Panc1 (cell line): Measurements from ENCODE around the gene DPYD. TPM values are rescaled to one million over a fixed set of nuclear protein-coding genes. Genes with fewer than 3 reads are reported as not detected.
A peak's percentile ranks its signal among the peaks of the same experiment; 100 is the strongest.

Experiments used
- ATAC-seq: fragments of 200-7000 bp; cut with Tn5 transposase; 2 replicates; pipeline ENCODE4 v1.9.1; 2020; ENCODE audit warnings: mild to moderate bottlenecking, moderate library complexity
- BruUV-seq: library from RNA; stranded (reverse); fragments of 400-500 nt; replicated peaks from 2 replicates; lab custom pipeline; 2021; lab: Mats Ljungman, UMichigan
- CTCF ChIA-PET: fragments of 300-600 bp; sonication (Branson Sonifier 250); formaldehyde crosslinking; loops from one replicate; lab custom pipeline; 2022; ENCODE audit warnings: antibody characterized with exemption; lab: Charles Lee
- POLR2A ChIA-PET: fragments of 300-600 bp; sonication (Branson Sonifier 250); formaldehyde crosslinking; loops from one replicate; lab custom pipeline; 2022; ENCODE audit warnings: antibody characterized with exemption; lab: Charles Lee
- DNase-seq: peaks from one replicate; pipeline ENCODE4 v3.0.0-alpha.2; 2010; ENCODE audit warnings: low read depth, low spot score
- H3K27ac ChIP-seq: 2 replicates; pipeline ENCODE4 v1.5.1; 2011; ENCODE audit warnings: mild to moderate bottlenecking, low read length, inconsistent platforms
- H3K27me3 ChIP-seq: fragments of 200-500 bp; sonication (Bioruptor generic); 2 replicates; pipeline ENCODE4 v1.6.0; 2014; ENCODE audit warnings: low read length, inconsistent platforms; ENCODE audit not compliant: control insufficient read depth, insufficient read depth
- H3K36me3 ChIP-seq: fragments of 200-500 bp; sonication (Bioruptor generic); 2 replicates; pipeline ENCODE4 v1.5.1; 2014; ENCODE audit warnings: inconsistent platforms, mild to moderate bottlenecking, low read length, moderate library complexity; ENCODE audit not compliant: control insufficient read depth, insufficient read depth
- H3K4me1 ChIP-seq: 2 replicates; pipeline ENCODE4 v1.5.1; 2011; ENCODE audit warnings: inconsistent platforms, mild to moderate bottlenecking, low read length, moderate library complexity; ENCODE audit not compliant: control insufficient read depth, insufficient read depth
- H3K4me3 ChIP-seq, 2 experiments: 2 replicates each; pipeline ENCODE4 v1.5.1; 2011 to 2012; ENCODE audit warnings: low read depth in 2 of 2, low read length in 2 of 2, mild to moderate bottlenecking in 2 of 2, inconsistent platforms in 1 of 2, moderate library complexity in 1 of 2
- H3K9me3 ChIP-seq: fragments of 200-500 bp; sonication (Bioruptor generic); 2 replicates; pipeline ENCODE4 v1.5.1; 2014; ENCODE audit warnings: low read depth, mild to moderate bottlenecking, inconsistent platforms, low read length, moderate library complexity; ENCODE audit not compliant: control insufficient read depth, insufficient read depth
- POLR2AphosphoS5 ChIP-seq: IDR thresholded peaks from 2 replicates; pipeline ENCODE4 v1.6.1; 2012; ENCODE audit warnings: mild to moderate bottlenecking, low read depth, low read length, moderate library complexity
- SIN3A ChIP-seq: IDR thresholded peaks from 2 replicates; pipeline ENCODE4 v1.6.1; 2012; ENCODE audit warnings: low read depth, mild to moderate bottlenecking, low read length, moderate library complexity, borderline replicate concordance; ENCODE audit not compliant: insufficient read depth
- TCF7L2 ChIP-seq: IDR thresholded peaks from 2 replicates; pipeline ENCODE4 v1.6.1; 2011; ENCODE audit warnings: mild to moderate bottlenecking, low read depth, low read length, inconsistent platforms
- in situ Hi-C: cut with HindIII; loops from 2 replicates; pipeline ENCODE4 v1.10.0; 2016; ENCODE audit warnings: low sequenced_read_pairs, low pct_unique_long_range_greater_than_20kb
- intact Hi-C: fragments of 100-400 bp; cut with micrococcal nuclease; formaldehyde crosslinking; loops from one replicate; pipeline ENCODE4 v1.10.0; 2022; ENCODE audit not compliant: unreplicated experiment
- total RNA-seq: library from RNA; stranded (reverse); gene quantifications from one replicate; pipeline ENCODE4 v1.2.1, GENCODE V29; 2021; ENCODE audit not compliant: unreplicated experiment
- TF ChIP-seq, protein P1 (sequence below), 2 experiments: IDR thresholded peaks; 2 replicates each; pipeline ENCODE4 v1.6.1; 2011 to 2012; ENCODE audit warnings: low read depth in 2 of 2, control low read depth in 1 of 2, low read length in 1 of 2, mild to moderate bottlenecking in 1 of 2, moderate library complexity in 1 of 2; ENCODE audit not compliant: insufficient read depth in 1 of 2
- TF ChIP-seq, protein P2 (sequence below): fragments of 450-650 bp; IDR thresholded peaks from 2 replicates; pipeline ENCODE4 v1.5.1; 2017; ENCODE audit warnings: mild to moderate bottlenecking

Gene DPYD
- total RNA-seq, 1 experiment from 2014 or later, result 2.0 TPM

DNA sequence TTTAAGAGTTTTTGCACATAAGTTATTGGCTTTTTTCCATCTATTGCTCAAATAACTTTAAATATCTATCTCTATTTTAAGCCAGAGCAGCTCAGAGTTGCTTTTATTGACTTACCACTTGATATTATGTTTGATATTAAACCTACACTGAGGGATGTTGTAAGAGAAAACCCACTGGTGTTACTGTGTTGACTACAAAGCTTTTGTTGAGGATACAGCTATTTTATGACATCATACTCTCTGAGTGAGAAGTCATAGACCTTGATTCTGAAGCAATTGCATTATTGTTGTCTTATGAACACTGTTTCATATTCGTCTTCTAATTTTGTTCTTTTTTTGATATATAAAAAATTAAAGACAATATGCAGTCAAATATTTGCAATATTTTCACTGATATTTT is 638.9 kb downstream of the DPYD start:
- ATAC-seq (no peak), DNase-seq (no peak)
- BruUV-seq, result no TSS peak
- CTCF ChIA-PET, result no interaction called here
- Histone ChIP-seq H3K4me3 (no peak overlapping the region), H3K36me3 (no peaks in the 10 kb centered on the region), H3K27me3 (no peaks in the 10 kb centered on the region), H3K9me3 (no peaks in the 10 kb centered on the region), H3K4me1 (no peaks in the 10 kb centered on the region), H3K27ac (no peak overlapping the region)
- in situ Hi-C loops, result no loop called here
- TF ChIP-seq SIN3A (no peak), POLR2AphosphoS5 (no peak), TCF7L2 (no peak)
- TF ChIP-seq, protein P1, sequence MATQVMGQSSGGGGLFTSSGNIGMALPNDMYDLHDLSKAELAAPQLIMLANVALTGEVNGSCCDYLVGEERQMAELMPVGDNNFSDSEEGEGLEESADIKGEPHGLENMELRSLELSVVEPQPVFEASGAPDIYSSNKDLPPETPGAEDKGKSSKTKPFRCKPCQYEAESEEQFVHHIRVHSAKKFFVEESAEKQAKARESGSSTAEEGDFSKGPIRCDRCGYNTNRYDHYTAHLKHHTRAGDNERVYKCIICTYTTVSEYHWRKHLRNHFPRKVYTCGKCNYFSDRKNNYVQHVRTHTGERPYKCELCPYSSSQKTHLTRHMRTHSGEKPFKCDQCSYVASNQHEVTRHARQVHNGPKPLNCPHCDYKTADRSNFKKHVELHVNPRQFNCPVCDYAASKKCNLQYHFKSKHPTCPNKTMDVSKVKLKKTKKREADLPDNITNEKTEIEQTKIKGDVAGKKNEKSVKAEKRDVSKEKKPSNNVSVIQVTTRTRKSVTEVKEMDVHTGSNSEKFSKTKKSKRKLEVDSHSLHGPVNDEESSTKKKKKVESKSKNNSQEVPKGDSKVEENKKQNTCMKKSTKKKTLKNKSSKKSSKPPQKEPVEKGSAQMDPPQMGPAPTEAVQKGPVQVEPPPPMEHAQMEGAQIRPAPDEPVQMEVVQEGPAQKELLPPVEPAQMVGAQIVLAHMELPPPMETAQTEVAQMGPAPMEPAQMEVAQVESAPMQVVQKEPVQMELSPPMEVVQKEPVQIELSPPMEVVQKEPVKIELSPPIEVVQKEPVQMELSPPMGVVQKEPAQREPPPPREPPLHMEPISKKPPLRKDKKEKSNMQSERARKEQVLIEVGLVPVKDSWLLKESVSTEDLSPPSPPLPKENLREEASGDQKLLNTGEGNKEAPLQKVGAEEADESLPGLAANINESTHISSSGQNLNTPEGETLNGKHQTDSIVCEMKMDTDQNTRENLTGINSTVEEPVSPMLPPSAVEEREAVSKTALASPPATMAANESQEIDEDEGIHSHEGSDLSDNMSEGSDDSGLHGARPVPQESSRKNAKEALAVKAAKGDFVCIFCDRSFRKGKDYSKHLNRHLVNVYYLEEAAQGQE (IDR thresholded peaks at IDR 0.05; ENCODE audit: insufficient read depth in 1 of 2, low read depth in 2 of 2, low read length in 1 of 2), result no peak
- TF ChIP-seq, protein P2, sequence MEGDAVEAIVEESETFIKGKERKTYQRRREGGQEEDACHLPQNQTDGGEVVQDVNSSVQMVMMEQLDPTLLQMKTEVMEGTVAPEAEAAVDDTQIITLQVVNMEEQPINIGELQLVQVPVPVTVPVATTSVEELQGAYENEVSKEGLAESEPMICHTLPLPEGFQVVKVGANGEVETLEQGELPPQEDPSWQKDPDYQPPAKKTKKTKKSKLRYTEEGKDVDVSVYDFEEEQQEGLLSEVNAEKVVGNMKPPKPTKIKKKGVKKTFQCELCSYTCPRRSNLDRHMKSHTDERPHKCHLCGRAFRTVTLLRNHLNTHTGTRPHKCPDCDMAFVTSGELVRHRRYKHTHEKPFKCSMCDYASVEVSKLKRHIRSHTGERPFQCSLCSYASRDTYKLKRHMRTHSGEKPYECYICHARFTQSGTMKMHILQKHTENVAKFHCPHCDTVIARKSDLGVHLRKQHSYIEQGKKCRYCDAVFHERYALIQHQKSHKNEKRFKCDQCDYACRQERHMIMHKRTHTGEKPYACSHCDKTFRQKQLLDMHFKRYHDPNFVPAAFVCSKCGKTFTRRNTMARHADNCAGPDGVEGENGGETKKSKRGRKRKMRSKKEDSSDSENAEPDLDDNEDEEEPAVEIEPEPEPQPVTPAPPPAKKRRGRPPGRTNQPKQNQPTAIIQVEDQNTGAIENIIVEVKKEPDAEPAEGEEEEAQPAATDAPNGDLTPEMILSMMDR, result no peak
- POLR2A ChIA-PET, result no interaction called here
- intact Hi-C loops, result no loop called here

- intact Hi-C loops (no loop called here), in situ Hi-C loops (no loop called here)
- POLR2A ChIA-PET, result no interaction called here
- peak; percentile 56 for ATAC-seq
- H3K4me1 ChIP-seq, result no peaks in the 10 kb centered on the region
- TF ChIP-seq, protein P2, result no peak
- TF ChIP-seq POLR2AphosphoS5, result no peak
- no peak for TF ChIP-seq TCF7L2
- TF ChIP-seq, protein P1 (IDR thresholded peaks at IDR 0.05; ENCODE audit: insufficient read depth in 1 of 2, low read depth in 2 of 2, low read length in 1 of 2), result no peak
- TF ChIP-seq SIN3A, result no peak
- no peak overlapping the region for H3K4me3 ChIP-seq
- no peaks in the 10 kb centered on the region for H3K9me3 ChIP-seq
- no TSS peak for BruUV-seq
- CTCF ChIA-PET, result no interaction called here
- H3K36me3 ChIP-seq, result no peaks in the 10 kb centered on the region
- H3K27me3 ChIP-seq, result no peaks in the 10 kb centered on the region
- H3K27ac ChIP-seq, result no peak overlapping the region
- DNase-seq, result peak; percentile 52
Measured at GRCh38 chr1:97277891-97278654, 642.8 kb downstream of the DPYD start.
